GM08714 (cell line): ENCODE measurements around the gene PLG.
"Not testable (repeated sequence)": the region's sequence is repeated elsewhere in the genome, so short reads cannot be mapped to it uniquely, and the experiment has no call there.

ENCODE experiments used
- H3K4me3 ChIP-seq: fragments of 200-500 bp; sonication (Bioruptor generic); 2 replicates; pipeline ENCODE4 v1.5.1; 2014; ENCODE audit warnings: mild to moderate bottlenecking, low read length, inconsistent platforms
- ZNF274 ChIP-seq: IDR thresholded peaks from 2 replicates; pipeline ENCODE4 v1.6.1; 2012; ENCODE audit warnings: mild to moderate bottlenecking, low read depth, low read length

The PLG gene

DNA sequence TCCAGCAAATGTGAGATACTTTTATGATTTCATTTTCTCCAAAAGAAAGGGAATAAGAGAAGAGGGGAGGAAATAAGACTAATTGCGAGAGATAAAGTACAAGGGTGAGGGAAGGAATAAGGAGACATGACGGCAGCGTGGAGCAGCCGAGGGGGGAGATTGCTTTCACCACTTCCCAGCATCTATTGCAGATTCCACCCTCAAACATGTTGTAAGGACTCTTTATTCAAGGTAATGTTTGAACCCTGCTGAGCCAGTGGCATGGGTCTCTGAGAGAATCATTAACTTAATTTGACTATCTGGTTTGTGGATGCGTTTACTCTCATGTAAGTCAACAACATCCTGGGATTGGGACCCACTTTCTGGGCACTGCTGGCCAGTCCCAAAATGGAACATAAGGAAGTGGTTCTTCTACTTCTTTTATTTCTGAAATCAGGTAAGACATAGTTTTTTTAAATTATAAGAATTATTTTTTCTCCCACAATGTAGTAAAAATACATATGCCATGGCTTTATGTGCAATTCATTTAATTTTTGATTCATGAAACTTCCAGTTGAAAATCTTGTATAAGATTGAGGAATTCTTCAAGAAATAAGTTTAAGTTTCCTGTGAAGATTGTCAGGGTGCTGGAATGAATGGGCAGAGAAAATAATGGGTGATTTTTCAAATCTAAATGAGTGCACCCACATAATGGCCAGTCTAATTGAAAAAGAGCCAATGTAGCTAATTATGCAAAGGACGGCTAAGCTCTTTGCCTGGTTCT, at the start of gene PLG:
TSS of gene PLG (plus strand) at position 327 of the 763 bp plus-strand sequence. CDS start at position 388, 61 bp downstream.
- not testable (repeated sequence) for H3K4me3 ChIP-seq

DNA sequence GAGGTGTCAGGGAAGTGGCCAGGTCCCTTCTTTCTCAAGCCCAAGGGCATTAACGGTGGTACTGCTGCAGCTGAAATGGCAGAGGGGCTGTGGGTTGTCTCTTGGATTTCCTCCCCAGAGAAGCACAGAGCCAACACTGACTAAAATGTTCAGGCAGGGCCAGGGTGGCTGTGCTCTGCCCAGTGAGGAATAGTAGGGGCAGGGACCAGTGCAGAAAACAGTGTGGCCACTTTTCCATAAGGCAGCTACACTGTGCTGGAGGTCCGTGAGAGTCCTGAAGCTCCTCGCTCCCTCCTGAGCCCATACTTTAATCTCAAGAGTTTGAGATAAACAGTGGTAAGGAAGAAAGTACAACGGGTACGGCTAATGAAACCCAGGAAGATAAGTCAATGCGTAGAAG, 42.5 kb upstream of the PLG start:
- no peak overlapping the region for H3K4me3 ChIP-seq

GRCh38 chr6:160661216-160661615, 40.8 kb upstream of the PLG start:
- no peak for TF ChIP-seq ZNF274
- H3K4me3 ChIP-seq, result no peak overlapping the region

More for the DNA sequence above, 42.5 kb upstream of the PLG start:
- TF ChIP-seq ZNF274, result no peak

DNA sequence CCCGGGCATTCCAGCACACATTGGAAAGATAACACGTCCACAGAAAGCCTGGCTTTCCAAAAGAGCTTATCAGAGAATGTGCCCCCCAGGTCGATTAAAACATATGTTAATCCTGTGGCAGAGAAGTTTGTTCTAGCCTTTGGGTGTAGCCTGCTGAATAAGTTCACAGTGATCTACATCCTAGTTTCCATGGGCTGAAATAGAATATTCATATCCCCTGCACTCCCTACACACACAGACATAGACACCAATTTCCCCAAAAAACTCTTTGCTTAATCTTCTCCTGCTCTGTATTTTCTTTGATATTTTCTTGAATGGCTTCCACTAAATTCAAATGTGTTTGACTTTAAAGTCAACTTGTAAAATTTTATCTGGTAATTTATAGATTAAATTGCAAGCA, 39.6 kb upstream of the PLG start:
- H3K4me3 ChIP-seq, result no peak overlapping the region
- TF ChIP-seq ZNF274, result no peak

DNA sequence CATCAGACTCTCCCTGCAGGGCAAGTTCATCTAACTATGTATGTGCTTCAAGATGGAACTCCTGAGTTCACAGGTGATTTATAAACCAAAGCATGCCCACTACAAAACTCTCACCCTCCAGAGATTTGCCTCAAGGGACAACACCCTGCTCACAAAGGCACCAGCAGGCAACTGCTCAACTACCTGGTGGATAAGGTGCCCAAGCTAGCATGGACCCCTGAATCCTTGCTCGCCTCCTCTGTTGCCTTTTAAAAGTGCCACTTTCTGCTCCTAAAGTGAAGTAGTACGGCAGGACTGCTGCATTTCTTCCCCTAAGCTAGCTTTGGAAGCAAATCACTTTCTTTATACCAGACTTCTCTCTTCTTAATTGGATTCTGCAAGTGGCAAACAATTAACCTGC, 39.2 kb upstream of the PLG start:
- TF ChIP-seq ZNF274, result no peak
- no peak overlapping the region for H3K4me3 ChIP-seq

- H3K4me3 ChIP-seq, result not testable (repeated sequence)
Observed at GRCh38 chr6:160664198-160664597, 37.8 kb upstream of the PLG start, which contains the start of gene LPA. LPA (minus strand) TSS chr6:160664275; CDS start chr6:160664214, 61 bp downstream.

GRCh38 chr6:160667639-160668481, 34.2 kb upstream of the PLG start:
- no peak overlapping the region for H3K4me3 ChIP-seq
- no peak for TF ChIP-seq ZNF274

DNA sequence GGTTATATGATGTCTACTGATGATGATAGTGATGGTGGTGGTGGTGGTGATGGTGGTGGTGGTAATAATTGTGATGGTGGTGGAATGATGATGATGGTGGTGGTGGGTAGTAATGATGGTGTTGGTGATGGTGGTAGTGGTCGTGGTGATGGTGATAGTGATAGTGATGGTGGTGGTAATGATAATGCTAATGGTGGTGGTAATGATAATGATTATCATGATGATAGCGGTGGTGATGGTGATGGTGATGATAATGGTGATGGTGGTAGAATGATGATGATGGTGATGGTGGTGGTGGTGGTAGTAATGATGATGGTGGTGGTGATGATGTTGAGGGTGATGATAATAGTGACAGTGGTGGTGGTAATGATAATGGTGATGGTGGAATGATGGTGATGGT, 33.5 kb upstream of the PLG start:
- no peak for TF ChIP-seq ZNF274

GRCh38 chr6:160676418-160676817, 25.6 kb upstream of the PLG start:
- not testable (repeated sequence) for H3K4me3 ChIP-seq

More for the DNA sequence above, 33.5 kb upstream of the PLG start:
- H3K4me3 ChIP-seq, result no peak overlapping the region

GRCh38 chr6:160678230-160678629, 23.8 kb upstream of the PLG start:
- no peak overlapping the region for H3K4me3 ChIP-seq
- no peak for TF ChIP-seq ZNF274

- TF ChIP-seq ZNF274, result no peak
- no peak overlapping the region for H3K4me3 ChIP-seq
Observed at GRCh38 chr6:160678744-160679401, 23.2 kb upstream of the PLG start.

- TF ChIP-seq ZNF274, result no peak
- H3K4me3 ChIP-seq, result no peak overlapping the region
Observed at GRCh38 chr6:160679402-160679769, 22.7 kb upstream of the PLG start.

- not testable (repeated sequence) for H3K4me3 ChIP-seq
Observed at GRCh38 chr6:160685101-160685761, 16.8 kb upstream of the PLG start.

DNA sequence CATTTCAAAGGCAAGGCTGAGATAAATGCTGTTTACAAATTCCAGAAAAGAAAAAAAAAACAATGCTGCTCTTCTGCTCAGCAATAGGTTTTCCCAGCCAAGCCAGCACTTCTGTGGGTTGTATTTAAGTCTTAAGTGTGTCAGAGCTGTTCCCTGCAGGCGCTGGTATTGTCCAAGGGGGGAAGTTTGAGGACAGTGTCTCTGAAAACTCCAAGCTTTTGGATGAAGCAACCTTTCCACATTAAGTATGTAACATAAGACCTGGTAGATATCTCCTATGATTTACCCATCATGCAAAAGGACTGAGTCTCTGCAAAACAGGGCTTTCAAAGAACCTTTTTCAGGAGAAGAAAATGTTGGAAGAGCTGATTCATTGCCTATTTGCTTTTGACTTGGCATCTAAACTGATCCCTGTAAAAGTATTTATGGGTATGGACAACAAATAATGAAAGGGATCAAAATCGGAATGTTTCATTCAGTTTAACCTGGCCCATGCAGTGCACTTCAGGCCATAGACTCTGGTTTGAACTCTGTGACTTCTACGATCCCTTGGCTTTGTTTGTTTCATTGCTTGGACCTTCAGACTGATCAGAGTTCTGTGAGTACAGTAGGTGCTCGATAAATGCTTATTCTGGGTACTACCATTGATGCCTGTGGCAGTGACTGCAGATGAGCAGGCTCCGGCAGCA, 16.1 kb upstream of the PLG start:
- H3K4me3 ChIP-seq, result no peak overlapping the region
- TF ChIP-seq ZNF274, result no peak

DNA sequence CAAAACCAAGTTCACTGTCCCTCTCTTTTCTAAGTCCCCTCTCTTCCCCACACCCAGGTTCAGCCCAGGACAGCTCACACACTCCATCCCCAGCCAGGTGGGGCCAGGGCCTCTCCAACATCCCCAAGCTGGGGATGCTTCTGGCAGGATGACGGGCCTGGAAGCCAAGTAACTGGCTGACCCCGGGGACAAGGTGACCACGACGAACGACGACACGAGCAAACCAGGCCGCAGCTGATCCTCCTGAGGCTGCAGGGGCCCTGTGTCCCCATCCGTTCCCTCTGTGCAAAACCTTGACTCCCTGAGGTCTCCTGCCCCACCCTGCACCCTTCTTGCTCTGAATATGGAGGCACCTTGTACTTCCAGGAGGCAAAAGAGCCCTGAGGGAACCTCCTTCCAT, 11.6 kb upstream of the PLG start:
- no peak for TF ChIP-seq ZNF274

More for the DNA sequence above, 11.6 kb upstream of the PLG start:
- H3K4me3 ChIP-seq, result no peak overlapping the region
